ENCODE measurements around the gene NR5A1. TPM values are rescaled to one million over a fixed set of nuclear protein-coding genes. Genes with fewer than 3 reads are reported as not detected.

NR5A1 gene
- total RNA-seq, 4 donors from 2014 or later, result 0.14 to 0.58 TPM; not detected in 2

DNA sequence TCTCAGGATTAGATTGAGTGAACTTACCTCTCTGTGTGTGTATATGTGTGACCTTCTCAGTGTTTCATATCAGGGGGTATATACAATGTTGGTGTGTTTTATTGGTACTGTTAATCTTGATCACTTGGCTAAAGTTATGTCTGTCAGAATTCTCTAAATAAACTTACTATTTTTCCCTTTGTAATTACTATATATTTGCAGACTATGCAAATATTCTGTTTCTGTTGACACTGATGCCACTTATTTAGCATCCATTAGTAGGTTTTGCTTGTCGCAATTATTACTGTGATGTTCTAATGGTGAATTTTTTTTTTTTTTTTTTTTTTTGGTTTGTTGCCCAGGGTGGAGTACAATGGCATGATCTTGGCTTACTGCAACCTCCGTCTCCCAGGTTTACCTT, 42.9 kb upstream of the NR5A1 start:
- intact Hi-C loops (cut with DNase I; ENCODE audit: low total_unique reads), result no loop called here

DNA sequence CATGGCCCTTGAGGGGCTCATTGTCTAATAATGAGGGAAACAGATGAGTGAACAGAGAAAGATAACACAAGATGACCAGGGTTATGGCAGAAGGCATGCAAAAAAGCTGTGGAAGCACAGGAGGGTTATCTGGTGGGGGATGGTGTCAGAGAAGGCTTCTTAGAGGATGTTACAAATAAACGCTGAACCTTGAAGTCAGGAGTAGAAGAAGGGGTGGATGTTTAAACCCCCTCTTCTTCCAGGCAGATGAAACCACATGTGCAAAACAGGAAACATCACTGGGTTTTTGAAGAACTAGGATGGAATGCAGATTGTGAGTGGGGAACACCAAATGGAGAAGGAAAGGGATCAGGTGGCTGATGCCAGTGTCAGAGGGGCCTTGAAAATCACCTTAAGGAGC, 41.8 kb upstream of the NR5A1 start:
- no peaks in the 10 kb centered on the region for H3K9me3 ChIP-seq
- no peaks in the 10 kb centered on the region for H3K36me3 ChIP-seq
- intact Hi-C loops (cut with DNase I; ENCODE audit: low total_unique reads), result no loop called here
- no peak for DNase-seq
- H3K27me3 ChIP-seq, result no peaks in the 10 kb centered on the region
- H3K4me3 ChIP-seq, result no peak overlapping the region
- TF ChIP-seq POLR2A (IDR thresholded peaks at IDR 0.05), result no peak
- TF ChIP-seq, protein P1, sequence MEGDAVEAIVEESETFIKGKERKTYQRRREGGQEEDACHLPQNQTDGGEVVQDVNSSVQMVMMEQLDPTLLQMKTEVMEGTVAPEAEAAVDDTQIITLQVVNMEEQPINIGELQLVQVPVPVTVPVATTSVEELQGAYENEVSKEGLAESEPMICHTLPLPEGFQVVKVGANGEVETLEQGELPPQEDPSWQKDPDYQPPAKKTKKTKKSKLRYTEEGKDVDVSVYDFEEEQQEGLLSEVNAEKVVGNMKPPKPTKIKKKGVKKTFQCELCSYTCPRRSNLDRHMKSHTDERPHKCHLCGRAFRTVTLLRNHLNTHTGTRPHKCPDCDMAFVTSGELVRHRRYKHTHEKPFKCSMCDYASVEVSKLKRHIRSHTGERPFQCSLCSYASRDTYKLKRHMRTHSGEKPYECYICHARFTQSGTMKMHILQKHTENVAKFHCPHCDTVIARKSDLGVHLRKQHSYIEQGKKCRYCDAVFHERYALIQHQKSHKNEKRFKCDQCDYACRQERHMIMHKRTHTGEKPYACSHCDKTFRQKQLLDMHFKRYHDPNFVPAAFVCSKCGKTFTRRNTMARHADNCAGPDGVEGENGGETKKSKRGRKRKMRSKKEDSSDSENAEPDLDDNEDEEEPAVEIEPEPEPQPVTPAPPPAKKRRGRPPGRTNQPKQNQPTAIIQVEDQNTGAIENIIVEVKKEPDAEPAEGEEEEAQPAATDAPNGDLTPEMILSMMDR (IDR thresholded peaks at IDR 0.05), result no peak
- no peak overlapping the region for H3K27ac ChIP-seq
- H3K4me1 ChIP-seq, result no peaks in the 10 kb centered on the region

More for the DNA sequence above, 42.9 kb upstream of the NR5A1 start:
- Histone ChIP-seq H3K4me3 (no peak overlapping the region), H3K27ac (no peak overlapping the region), H3K4me1 (no peaks in the 10 kb centered on the region), H3K36me3 (no peaks in the 10 kb centered on the region), H3K27me3 (no peaks in the 10 kb centered on the region), H3K9me3 (no peaks in the 10 kb centered on the region)
- TF ChIP-seq, protein P1 (IDR thresholded peaks at IDR 0.05), result no peak
- no peak for TF ChIP-seq POLR2A (IDR thresholded peaks at IDR 0.05)
- no peak for DNase-seq

DNA sequence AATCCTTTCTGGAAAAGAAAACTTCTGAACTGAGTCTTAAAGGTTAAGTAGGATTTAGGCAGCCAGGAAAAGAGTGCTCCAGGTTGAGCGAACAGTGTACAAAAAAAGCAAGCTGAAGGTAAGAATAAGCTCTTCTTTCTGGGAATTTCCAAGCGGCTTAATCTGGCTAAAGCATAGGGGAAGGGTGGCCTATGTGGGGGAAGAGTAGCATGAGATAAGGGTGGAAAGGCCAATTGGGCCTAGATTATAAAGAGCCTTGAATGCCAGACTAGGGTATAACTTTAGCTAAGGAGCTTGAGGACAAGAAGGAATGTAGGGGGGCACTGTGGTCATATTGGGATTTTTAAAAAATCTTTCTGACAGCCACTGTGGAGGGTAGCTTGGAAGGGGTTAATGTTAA, 37.3 kb upstream of the NR5A1 start:
- Histone ChIP-seq H3K27ac (no peak overlapping the region), H3K9me3 (no peaks in the 10 kb centered on the region), H3K27me3 (no peaks in the 10 kb centered on the region), H3K36me3 (no peaks in the 10 kb centered on the region), H3K4me3 (no peak overlapping the region), H3K4me1 (no peaks in the 10 kb centered on the region)
- intact Hi-C loops (cut with DNase I; ENCODE audit: low total_unique reads), result no loop called here
- no peak for DNase-seq
- no peak for TF ChIP-seq POLR2A (IDR thresholded peaks at IDR 0.05)
- TF ChIP-seq, protein P1 (IDR thresholded peaks at IDR 0.05), result no peak

DNA sequence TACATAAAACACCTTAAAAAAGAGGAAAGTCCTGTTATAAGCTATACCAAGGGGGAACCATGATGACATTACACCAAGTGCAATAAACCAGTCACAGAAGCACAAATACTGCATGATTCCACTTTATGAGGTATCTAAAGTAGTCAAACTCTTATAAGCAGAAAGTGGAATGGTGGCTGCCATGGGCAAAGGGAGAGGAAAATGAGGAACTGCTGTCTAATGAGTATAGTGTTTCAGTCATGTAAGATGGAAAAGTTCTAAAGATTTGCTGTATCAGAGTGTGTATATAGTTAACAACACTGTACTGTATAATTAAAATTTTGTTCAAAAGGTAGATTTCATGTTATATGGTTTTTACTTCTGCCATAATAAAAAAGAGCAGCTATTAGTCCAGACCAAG, 34.6 kb upstream of the NR5A1 start:
- H3K27ac ChIP-seq, result no peak overlapping the region
- no peak overlapping the region for H3K4me3 ChIP-seq
- H3K36me3 ChIP-seq, result no peaks in the 10 kb centered on the region
- TF ChIP-seq, protein P1 (IDR thresholded peaks at IDR 0.05), result no peak
- no peak for TF ChIP-seq POLR2A (IDR thresholded peaks at IDR 0.05)
- no peaks in the 10 kb centered on the region for H3K27me3 ChIP-seq
- H3K9me3 ChIP-seq, result no peaks in the 10 kb centered on the region
- H3K4me1 ChIP-seq, result no peaks in the 10 kb centered on the region
- DNase-seq, result no peak
- intact Hi-C loops (cut with DNase I; ENCODE audit: low total_unique reads), result no loop called here

DNA sequence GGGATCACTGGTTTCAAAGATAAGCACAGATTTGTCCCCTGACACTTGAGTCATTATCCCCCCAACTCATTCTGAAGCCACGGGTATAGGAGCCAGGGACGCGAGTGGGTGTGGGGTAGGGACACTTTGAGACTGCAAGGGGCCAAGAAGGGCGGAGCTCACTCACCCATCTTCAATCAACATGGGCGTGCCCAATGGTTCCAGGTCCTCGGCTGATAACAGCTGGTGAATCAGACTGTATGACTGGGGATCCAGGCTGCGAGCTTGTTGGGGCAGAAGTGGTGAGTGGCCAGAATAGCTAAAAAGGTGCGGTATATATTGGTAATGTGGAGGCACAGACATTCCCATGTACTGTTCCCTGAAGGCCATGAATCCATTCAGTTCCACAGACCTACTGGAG, 30.7 kb upstream of the NR5A1 start:
- H3K9me3 ChIP-seq, result no peaks in the 10 kb centered on the region
- intact Hi-C loops (cut with DNase I; ENCODE audit: low total_unique reads), result no loop called here

More for the DNA sequence above, 30.7 kb upstream of the NR5A1 start:
- H3K4me3 ChIP-seq, result no peak overlapping the region
- DNase-seq, result no peak
- no peaks in the 10 kb centered on the region for H3K4me1 ChIP-seq
- no peaks in the 10 kb centered on the region for H3K27me3 ChIP-seq
- no peaks in the 10 kb centered on the region for H3K36me3 ChIP-seq
- H3K27ac ChIP-seq, result no peak overlapping the region
- TF ChIP-seq, protein P1 (IDR thresholded peaks at IDR 0.05), result no peak
- no peak for TF ChIP-seq POLR2A (IDR thresholded peaks at IDR 0.05)

Data from uterus (tissue), 4 donors.